Trophoblast cell (in vitro differentiated cells and primary cell): ENCODE data around the gene DDHD1.

Experiments used
- DNase-seq, 2 donors: peaks; one replicate each; pipeline ENCODE4 v3.0.0-alpha.2; 2016
- H2AFZ ChIP-seq: 2 replicates; pipeline ENCODE4 v1.6.1; 2013; ENCODE audit warnings: low read length, moderate library complexity, mild to moderate bottlenecking; ENCODE audit not compliant: insufficient read depth, poor library complexity
- H2AK5ac ChIP-seq: 2 replicates; pipeline ENCODE4 v1.6.1; 2013; ENCODE audit warnings: mild to moderate bottlenecking, low read length
- H2BK120ac ChIP-seq: 2 replicates; pipeline ENCODE4 v1.6.1; 2013; ENCODE audit warnings: low read length, mild to moderate bottlenecking, moderate library complexity; ENCODE audit not compliant: insufficient read depth, poor library complexity
- H2BK12ac ChIP-seq: 2 replicates; pipeline ENCODE4 v1.6.1; 2013; ENCODE audit warnings: mild to moderate bottlenecking, low read length, moderate library complexity
- H2BK5ac ChIP-seq: 2 replicates; pipeline ENCODE4 v1.6.1; 2013; ENCODE audit warnings: low read length, low read depth, moderate library complexity, mild to moderate bottlenecking; ENCODE audit not compliant: poor library complexity
- H3K14ac ChIP-seq: 2 replicates; pipeline ENCODE4 v1.6.1; 2013; ENCODE audit warnings: mild to moderate bottlenecking, low read length
- H3K18ac ChIP-seq: 2 replicates; pipeline ENCODE4 v1.6.1; 2013; ENCODE audit warnings: mild to moderate bottlenecking, low read length
- H3K23ac ChIP-seq: 2 replicates; pipeline ENCODE4 v1.6.1; 2013; ENCODE audit warnings: low read length
- H3K27ac ChIP-seq: 2 replicates; pipeline ENCODE4 v1.5.1; 2013; ENCODE audit warnings: low read depth, mild to moderate bottlenecking, inconsistent platforms, low read length, moderate library complexity
- H3K27me3 ChIP-seq: 2 replicates; pipeline ENCODE4 v1.6.1; 2013; ENCODE audit warnings: inconsistent platforms, mild to moderate bottlenecking, low read length, moderate library complexity; ENCODE audit not compliant: insufficient read depth
- H3K36me3 ChIP-seq, 2 experiments: 1 replicate in 1 of 2; 2 replicates in 1 of 2; pipeline ENCODE4 v1.6.1; 2013; ENCODE audit warnings: low read length in 2 of 2, mild to moderate bottlenecking in 2 of 2, moderate library complexity in 1 of 2; ENCODE audit not compliant: insufficient read depth in 2 of 2, control insufficient read depth in 1 of 2
- H3K4ac ChIP-seq: 2 replicates; pipeline ENCODE4 v1.6.1; 2013; ENCODE audit warnings: low read depth, mild to moderate bottlenecking, low read length, moderate library complexity
- H3K4me1 ChIP-seq, 2 experiments: 1 replicate in 1 of 2; 2 replicates in 1 of 2; pipeline ENCODE4 v1.6.1; 2013; ENCODE audit warnings: low read length in 2 of 2, mild to moderate bottlenecking in 2 of 2, moderate library complexity in 1 of 2; ENCODE audit not compliant: insufficient read depth in 2 of 2, control insufficient read depth in 1 of 2
- H3K4me2 ChIP-seq: 2 replicates; pipeline ENCODE4 v1.6.1; 2013; ENCODE audit warnings: inconsistent platforms, mild to moderate bottlenecking, low read length, moderate library complexity
- H3K4me3 ChIP-seq: 2 replicates; pipeline ENCODE4 v1.5.1; 2013; ENCODE audit warnings: mild to moderate bottlenecking, low read depth, low read length, inconsistent platforms
- H3K79me1 ChIP-seq: one replicate; pipeline ENCODE4 v1.6.1; 2013; ENCODE audit warnings: low read length
- H3K79me2 ChIP-seq: 2 replicates; pipeline ENCODE4 v1.6.1; 2013; ENCODE audit warnings: low read length, mild to moderate bottlenecking; ENCODE audit not compliant: control insufficient read depth, insufficient read depth, poor library complexity
- H3K9ac ChIP-seq: 2 replicates; pipeline ENCODE4 v1.6.1; 2013; ENCODE audit warnings: mild to moderate bottlenecking, low read length
- H3K9me3 ChIP-seq: 2 replicates; pipeline ENCODE4 v1.6.1; 2013; ENCODE audit warnings: low read depth, mild to moderate bottlenecking, control low read depth, inconsistent platforms, low read length; ENCODE audit not compliant: insufficient read depth
- H4K12ac ChIP-seq: 2 replicates; pipeline ENCODE4 v1.6.1; 2013; ENCODE audit warnings: low read depth, mild to moderate bottlenecking, low read length, moderate library complexity
- H4K8ac ChIP-seq: 2 replicates; pipeline ENCODE4 v1.6.1; 2013; ENCODE audit warnings: low read depth, mild to moderate bottlenecking, low read length, moderate library complexity
- H4K91ac ChIP-seq: one replicate; pipeline ENCODE4 v1.6.1; 2013; ENCODE audit warnings: low read depth, mild to moderate bottlenecking, low read length, moderate library complexity
- WGBS: extraction: QIAGEN DNeasy Blood & Tissue Kit; methylation state at CpG from one replicate; pipeline ENCODE4 v1.1.7; 2013; ENCODE audit warnings: missing lambda C conversion rate; ENCODE audit not compliant: insufficient read length, insufficient coverage; ENCODE audit errors: extremely low coverage; 5-methylcytosine and 5-hydroxymethylcytosine counted together

DDHD1 gene

GRCh38 chr14:53047307-53048069, 105.6 kb downstream of the DDHD1 start:
- Histone ChIP-seq H3K4ac (no peak overlapping the region), H3K14ac (no peak overlapping the region), H3K36me3 (no peaks in the 10 kb centered on the region), H2BK5ac (no peak overlapping the region), H2AK5ac (no peak overlapping the region), H3K9ac (no peak overlapping the region), H4K12ac (no peak overlapping the region), H3K9me3 (no peaks in the 10 kb centered on the region), H3K79me2 (no peaks in the 10 kb centered on the region), H3K4me1 (no peaks in the 10 kb centered on the region), H2BK12ac (no peak overlapping the region), H2AFZ (no peak overlapping the region), H3K23ac (no peak overlapping the region), H3K18ac (no peak overlapping the region), H4K91ac (no peak overlapping the region), H4K8ac (no peak overlapping the region), H2BK120ac (no peak overlapping the region), H3K4me2 (no peak overlapping the region), H3K27ac (no peak overlapping the region), H3K27me3 (no peaks in the 10 kb centered on the region), H3K79me1 (no peaks in the 10 kb centered on the region), H3K4me3 (no peak overlapping the region)
- peak in 1 of 2 donors; percentile 60 for DNase-seq
- no CpG with 5 or more reads among the region's 5 CpGs for WGBS

- H3K79me1 ChIP-seq: no peaks in the 10 kb centered on the region
- H3K4me3 ChIP-seq: no peak overlapping the region
- H4K8ac ChIP-seq: no peak overlapping the region
- H2BK5ac ChIP-seq: no peak overlapping the region
- no peak overlapping the region for H3K23ac ChIP-seq
- H4K12ac ChIP-seq: no peak overlapping the region
- no peak overlapping the region for H3K4ac ChIP-seq
- no peaks in the 10 kb centered on the region for H3K9me3 ChIP-seq
- H2AK5ac ChIP-seq: no peak overlapping the region
- H3K27ac ChIP-seq: no peak overlapping the region
- H2BK12ac ChIP-seq: no peak overlapping the region
- no peak overlapping the region for H2AFZ ChIP-seq
- H3K4me2 ChIP-seq: no peak overlapping the region
- peak in 1 of 2 donors; percentile 59 for DNase-seq
- WGBS: no CpG with 5 or more reads among the region's 2 CpGs
- H3K14ac ChIP-seq: no peak overlapping the region
- no peak overlapping the region for H4K91ac ChIP-seq
- H3K79me2 ChIP-seq: no peaks in the 10 kb centered on the region
- H3K27me3 ChIP-seq: no peaks in the 10 kb centered on the region
- H3K9ac ChIP-seq: no peak overlapping the region
- no peak overlapping the region for H2BK120ac ChIP-seq
- H3K36me3 ChIP-seq: no peaks in the 10 kb centered on the region
- H3K18ac ChIP-seq: no peak overlapping the region
- H3K4me1 ChIP-seq: no peaks in the 10 kb centered on the region
Observed at GRCh38 chr14:53044486-53044885, 108.6 kb downstream of the DDHD1 start.

- H2AFZ ChIP-seq: no peak overlapping the region
- no peak overlapping the region for H4K12ac ChIP-seq
- H2BK12ac ChIP-seq: no peak overlapping the region
- no peak overlapping the region for H3K4ac ChIP-seq
- peak; percentile 20 to 58 for DNase-seq
- H3K4me3 ChIP-seq: no peak overlapping the region
- H3K4me2 ChIP-seq: no peak overlapping the region
- H3K18ac ChIP-seq: no peak overlapping the region
- H3K27ac ChIP-seq: no peak overlapping the region
- H3K79me2 ChIP-seq: no peaks in the 10 kb centered on the region
- H3K4me1 ChIP-seq: no peaks in the 10 kb centered on the region
- H4K91ac ChIP-seq: no peak overlapping the region
- no peaks in the 10 kb centered on the region for H3K27me3 ChIP-seq
- H3K9me3 ChIP-seq: no peaks in the 10 kb centered on the region
- H3K23ac ChIP-seq: no peak overlapping the region
- no peak overlapping the region for H2BK120ac ChIP-seq
- WGBS: no CpG with 5 or more reads among the region's 7 CpGs
- no peak overlapping the region for H3K14ac ChIP-seq
- H2AK5ac ChIP-seq: no peak overlapping the region
- no peak overlapping the region for H2BK5ac ChIP-seq
- H4K8ac ChIP-seq: no peak overlapping the region
- H3K9ac ChIP-seq: no peak overlapping the region
- no peaks in the 10 kb centered on the region for H3K36me3 ChIP-seq
- no peaks in the 10 kb centered on the region for H3K79me1 ChIP-seq
Observed at GRCh38 chr14:53043027-53043581, 110.0 kb downstream of the DDHD1 start.

GRCh38 chr14:53042480-53042879, 110.6 kb downstream of the DDHD1 start:
- Histone ChIP-seq H3K27ac (no peak overlapping the region), H4K12ac (no peak overlapping the region), H2AFZ (no peak overlapping the region), H3K27me3 (no peaks in the 10 kb centered on the region), H3K79me2 (no peaks in the 10 kb centered on the region), H3K4me1 (no peaks in the 10 kb centered on the region), H3K4ac (no peak overlapping the region), H4K8ac (no peak overlapping the region), H2BK5ac (no peak overlapping the region), H3K4me3 (no peak overlapping the region), H3K18ac (no peak overlapping the region), H2BK120ac (no peak overlapping the region), H3K23ac (no peak overlapping the region), H3K79me1 (no peaks in the 10 kb centered on the region), H3K9me3 (no peaks in the 10 kb centered on the region), H4K91ac (no peak overlapping the region), H3K14ac (no peak overlapping the region), H3K9ac (no peak overlapping the region), H3K4me2 (no peak overlapping the region), H2BK12ac (no peak overlapping the region), H2AK5ac (no peak overlapping the region), H3K36me3 (no peaks in the 10 kb centered on the region)
- peak; percentile 33 to 78 for DNase-seq
- no CpG with 5 or more reads among the region's 4 CpGs for WGBS
